Endometrial microvascular endothelial cells (primary cell): ENCODE results near the gene TCEAL4. TPM values are rescaled to one million over a fixed set of nuclear protein-coding genes. Genes with fewer than 3 reads are reported as not detected.

Experiments used
- in situ Hi-C: cut with HindIII; loops from 2 replicates; pipeline ENCODE4 v1.10.0; 2017; ENCODE audit warnings: low sequenced_read_pairs, low pct_unique_long_range_greater_than_20kb; ENCODE audit errors: inconsistent ontology term
- total RNA-seq: library from RNA; depleted of rRNA; stranded (reverse); fragments of >200 nt; gene quantifications from one replicate; pipeline ENCODE4 v1.2.3, GENCODE V29; 2015; ENCODE audit errors: inconsistent ontology term

The TCEAL4 gene
- 25.8 TPM for total RNA-seq

DNA sequence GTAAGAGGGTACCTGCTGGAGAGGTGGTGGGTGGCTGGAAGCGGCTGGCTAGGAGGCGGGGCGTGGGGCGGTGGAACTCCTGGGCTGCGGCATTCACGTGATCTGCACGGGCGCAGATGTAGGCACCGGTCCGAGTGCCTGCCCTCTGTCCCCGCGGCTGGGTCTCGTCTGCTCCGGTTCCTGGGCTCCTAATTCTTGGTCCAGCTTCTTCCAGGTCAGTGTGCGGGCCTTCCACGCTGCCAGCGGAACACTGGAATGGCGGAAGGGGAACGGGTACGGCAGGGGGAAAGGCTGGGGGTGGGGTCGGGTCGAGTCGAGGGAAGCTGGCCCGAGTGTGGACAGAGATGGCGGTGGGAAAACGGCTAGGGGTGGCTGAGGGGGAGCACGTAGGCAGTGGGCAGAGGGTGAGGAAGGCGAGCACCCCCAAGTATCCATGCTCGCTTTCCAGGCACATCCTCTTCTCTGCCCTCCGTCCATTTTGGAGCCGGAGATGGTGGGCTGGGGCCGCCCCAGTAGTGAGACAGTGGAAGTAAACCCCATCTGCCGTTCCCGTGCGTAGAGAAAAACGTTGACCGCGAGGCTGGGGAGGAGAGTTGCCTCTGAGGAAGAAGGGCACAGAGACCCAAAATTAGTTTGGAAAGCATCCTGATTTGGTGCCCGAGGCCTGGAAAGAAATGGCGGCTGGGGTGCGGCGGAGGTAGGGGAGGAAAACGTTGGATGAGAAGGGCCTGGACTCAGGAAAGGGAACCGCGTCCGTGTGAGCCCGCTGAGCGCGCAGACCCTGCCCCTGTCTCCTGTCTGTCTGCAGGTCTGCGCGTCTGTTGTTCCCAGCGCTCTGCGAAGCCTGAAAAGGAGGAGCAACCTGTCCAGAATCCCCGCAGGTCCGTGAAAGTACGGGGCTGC, at the start of gene TCEAL4:
TCEAL4 (plus strand) TSS at position 105 of the 903 bp plus-strand sequence. CDS start 1,161 bp downstream, outside the sequence.
- in situ Hi-C loops: no loop called here

DNA sequence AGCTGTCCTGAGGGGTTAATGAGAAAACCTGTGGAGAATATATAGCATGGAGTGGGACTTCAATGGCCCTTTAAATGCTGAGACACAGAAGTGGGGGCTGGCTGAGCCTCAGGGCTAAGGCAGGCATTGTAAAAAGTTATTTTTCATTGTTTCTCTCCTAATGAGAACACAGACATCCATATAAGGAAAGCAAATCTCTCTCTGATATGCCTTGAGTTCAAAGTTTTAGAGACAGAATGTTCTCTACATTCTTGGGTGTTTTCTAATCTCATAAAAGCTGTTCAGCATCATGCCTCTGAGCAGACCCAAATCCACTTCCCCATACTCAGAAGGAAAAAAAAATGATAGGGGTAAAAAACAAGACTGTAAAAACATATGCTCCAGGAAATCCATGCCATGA, 49.2 kb upstream of the TCEAL4 start:
- in situ Hi-C loops: no loop called here

DNA sequence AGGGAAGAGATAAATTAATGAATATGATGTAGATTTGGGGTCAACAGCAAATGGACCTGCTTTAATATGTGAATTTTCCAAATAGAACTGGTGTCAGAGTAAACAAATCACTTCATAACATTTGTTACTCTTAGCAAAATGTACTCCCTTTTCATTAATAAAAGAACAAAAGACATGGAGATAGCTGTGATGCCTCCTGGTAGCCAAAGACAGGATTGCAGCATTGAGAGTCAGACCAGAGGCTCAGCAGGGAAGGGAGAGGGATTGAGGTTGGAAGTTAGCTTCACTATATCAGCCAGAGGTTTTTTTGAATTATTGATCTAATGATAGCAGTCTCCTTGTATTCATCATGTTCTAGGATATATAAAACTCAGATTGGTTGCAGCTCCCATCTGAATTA, 48.6 kb upstream of the TCEAL4 start:
- in situ Hi-C loops: no loop called here

GRCh38 chrX:103537871-103538387, 47.4 kb upstream of the TCEAL4 start:
- in situ Hi-C loops: no loop called here

DNA sequence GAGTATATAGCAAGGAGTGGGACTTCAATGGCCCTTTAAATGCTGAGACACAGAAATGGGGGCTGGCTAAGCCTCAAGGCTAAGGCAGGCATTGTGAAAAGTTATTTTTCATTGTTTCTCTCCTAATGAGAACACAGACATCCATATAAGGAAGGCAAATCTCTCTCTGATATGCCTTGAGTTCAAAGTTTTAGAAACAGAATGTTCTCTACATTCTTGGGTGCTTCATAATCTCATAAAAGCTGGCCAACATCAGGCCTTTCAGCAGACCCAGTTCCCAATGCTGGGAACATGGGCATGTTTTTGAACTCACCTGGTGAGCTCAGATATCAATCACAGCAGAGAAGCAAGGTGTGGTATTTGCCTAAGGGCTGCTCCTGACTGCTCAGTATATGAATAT, 46.6 kb upstream of the TCEAL4 start:
- in situ Hi-C loops: no loop called here

DNA sequence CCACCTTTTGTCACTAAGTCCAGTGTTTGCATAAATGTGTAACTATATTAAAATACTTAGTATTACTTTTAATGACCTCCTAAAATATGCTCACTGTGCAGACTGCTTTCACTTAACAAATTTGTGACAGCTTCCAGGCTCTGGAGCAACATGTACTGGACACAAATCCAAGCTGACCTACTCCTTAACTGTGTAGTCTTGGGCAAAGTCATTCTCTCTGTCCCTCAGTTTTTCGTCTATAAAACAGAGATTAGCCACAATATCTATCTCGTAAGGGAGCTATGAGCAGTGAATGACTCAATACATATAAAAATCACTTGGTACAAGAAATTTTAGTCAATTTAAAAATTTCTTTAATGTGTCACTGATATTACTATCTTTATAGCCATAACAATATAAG, 45.6 kb upstream of the TCEAL4 start:
- in situ Hi-C loops: no loop called here

DNA sequence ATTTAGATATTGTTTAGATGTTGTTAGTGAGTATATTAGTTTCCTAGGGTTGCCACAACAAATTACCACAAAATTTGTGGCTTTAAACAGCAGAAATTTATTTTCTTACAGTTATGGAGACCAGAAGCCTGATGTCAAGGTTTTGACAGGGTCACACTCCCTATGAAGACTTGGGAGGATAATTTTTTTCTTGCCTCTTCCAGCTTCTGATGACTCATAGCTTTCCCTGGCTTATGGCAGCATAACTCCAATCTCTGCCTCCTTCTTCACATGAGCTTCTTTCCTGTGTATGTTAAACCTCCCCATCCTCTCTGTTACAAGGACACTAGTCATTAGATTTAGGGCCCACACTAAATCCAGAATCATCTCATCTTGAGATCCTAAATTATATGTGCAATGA, 45.2 kb upstream of the TCEAL4 start:
- in situ Hi-C loops: no loop called here

DNA sequence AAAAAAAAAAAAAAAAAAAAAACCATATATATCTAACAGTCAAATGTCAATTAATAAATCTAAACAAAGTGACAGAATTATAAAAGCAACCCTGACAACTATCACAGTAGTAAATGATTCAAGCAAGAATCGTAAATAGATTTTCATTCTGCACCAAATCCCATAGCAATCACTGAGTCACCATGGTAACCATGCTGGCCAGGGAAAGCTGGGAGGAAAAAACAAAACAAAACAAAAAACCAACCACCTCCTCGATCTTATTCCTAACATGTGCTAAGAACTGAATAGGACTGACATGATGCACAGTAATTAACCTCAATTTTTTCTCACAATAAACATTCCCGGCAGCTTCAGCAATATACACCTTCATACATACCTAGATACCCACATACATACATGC, 35.4 kb upstream of the TCEAL4 start:
- in situ Hi-C loops: no loop called here

DNA sequence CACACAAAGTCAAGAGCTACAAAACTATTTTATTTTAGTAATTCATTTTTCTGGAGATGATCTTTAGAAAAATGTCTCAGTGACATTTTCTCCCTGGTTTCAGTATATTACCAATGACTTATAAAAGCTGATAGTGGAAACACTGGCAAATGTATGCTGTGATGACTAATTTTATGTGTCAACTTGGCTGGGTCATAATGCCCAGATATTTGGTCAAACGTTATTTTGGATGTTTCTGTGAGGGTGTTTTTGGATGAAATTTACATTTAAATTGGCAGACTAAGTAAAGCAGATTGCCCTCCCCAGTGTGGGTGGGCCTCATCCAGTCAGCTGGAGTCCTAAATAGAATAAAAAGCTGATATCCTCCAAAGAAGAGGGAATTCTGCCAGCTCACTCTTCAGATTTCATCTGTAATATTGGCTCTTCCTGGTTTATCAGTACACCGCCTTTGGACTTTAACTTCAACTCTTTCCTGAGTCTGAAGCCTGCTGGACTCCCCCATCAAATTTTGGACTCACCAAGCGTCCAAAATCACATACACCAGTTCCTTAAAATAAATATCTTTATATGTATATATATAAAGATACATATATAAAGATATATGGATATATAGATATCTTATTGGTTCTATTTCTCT, 34.8 kb upstream of the TCEAL4 start:
- in situ Hi-C loops: no loop called here

DNA sequence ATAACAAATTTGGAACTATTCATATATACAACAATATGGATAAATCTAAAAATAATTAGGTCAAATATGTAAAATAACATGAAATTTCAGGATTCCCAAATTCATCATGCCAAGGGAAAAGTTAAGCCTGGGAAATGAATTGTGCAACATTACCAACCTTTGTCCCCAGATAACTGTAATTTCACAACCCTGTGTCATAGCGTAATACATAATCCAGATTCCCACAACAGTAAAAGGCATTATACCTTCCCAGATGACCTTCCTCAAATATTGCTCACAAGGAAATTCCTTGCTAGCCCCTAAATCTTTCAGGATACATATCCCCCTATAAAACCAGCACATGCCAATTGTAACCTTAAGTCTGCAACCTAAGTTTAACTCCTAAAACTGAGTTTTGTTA, 33.1 kb upstream of the TCEAL4 start:
- in situ Hi-C loops: no loop called here

DNA sequence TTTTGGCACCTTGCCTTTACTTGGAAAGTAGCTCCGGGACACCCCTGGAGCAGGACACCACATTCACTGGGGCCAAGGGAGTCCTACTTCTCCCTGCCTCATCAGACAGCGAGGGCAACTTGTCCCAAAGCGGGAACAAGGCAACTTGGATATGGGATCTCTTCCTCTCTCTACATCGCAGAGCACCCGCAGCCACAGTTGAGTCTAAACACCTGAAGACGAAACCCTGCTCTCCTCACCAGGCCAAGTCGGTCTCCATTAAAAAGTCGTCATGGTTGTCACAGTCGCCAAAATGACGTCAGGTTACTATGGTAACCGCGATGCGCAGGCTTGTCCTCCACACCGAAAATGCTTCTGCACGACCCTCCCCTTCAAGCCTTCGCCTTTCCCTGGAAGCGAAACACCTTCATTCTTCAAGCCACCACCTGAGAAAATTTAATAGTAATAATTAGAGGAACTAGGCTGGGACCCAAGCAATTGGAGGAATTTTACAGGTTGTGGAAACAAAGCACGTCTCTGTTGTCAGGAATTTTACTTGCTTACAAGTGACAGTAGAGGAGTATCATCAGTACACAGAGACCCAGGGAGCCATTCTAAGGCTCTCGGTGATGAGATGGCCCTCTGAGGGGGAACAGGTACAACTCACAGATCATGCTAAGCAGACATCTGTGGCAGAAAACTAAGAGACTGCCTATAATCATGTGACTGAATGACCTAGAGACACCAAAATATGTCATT, 30.5 kb upstream of the TCEAL4 start:
- in situ Hi-C loops: no loop called here

DNA sequence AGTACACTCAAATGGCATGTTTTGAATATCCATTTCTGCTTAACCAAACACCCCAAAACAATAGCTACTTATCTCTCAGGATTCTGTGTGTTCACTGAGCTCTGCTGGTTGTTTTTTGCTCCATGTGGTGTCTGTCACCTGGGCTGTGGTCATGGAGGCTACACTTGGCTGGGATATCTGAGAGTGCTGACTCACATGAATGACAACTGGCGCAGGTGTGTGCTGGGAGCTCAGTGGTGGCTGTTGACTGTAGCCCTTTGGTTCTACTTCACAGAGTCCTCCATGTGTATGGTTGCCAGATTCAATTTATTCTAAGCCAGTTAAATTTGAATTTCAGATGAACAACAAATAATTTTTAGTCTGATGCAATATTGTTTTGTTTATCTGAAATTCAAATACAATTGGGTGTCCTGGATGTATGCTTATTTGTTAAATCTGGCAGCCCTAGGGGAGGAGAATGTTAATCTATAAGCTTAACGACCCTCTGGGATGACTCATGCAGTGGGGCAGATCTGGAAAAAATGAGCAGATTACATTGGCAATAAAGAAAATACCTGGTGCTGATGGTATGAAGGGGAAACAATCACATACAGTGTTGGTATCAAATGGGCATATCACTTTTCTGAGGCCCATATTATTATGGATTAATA, 28.2 kb upstream of the TCEAL4 start:
- in situ Hi-C loops: no loop called here

DNA sequence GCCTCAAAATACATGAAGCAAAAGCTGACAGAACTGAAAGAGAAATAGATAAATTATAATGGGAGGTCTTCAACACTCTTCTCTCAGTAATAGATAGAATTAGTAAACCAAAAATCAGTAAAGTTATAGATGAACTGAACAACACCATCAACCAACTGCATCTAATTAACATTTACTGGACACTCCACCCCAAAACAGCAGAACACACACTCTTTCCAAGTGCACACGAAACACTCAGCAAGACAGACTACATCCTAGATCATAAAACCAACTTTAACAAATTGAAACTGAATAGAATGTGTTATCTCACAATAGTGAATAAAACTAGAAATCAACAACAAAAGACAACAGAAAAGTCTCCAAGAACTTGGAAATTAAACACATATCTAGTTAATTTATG, 25.1 kb upstream of the TCEAL4 start:
- in situ Hi-C loops: no loop called here

DNA sequence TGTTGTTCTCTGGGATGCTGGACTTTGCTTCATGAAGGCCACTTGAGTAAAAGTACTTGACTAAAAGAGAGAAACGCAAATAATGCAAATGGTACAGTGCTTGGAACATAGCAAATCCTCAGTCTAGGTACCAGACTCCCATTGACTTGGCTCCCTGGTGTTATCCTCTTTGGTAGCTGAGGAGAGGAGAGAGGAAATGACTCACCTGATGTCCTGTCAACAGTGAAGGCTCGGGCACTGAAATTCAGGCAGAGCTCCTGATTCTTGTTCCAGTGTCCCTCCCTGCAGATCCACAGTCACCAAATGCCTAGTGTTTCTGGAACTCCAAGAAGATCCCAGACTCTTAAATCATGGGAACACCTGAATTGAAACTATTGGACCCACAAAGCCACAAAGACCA, 22.5 kb upstream of the TCEAL4 start:
- in situ Hi-C loops: no loop called here

DNA sequence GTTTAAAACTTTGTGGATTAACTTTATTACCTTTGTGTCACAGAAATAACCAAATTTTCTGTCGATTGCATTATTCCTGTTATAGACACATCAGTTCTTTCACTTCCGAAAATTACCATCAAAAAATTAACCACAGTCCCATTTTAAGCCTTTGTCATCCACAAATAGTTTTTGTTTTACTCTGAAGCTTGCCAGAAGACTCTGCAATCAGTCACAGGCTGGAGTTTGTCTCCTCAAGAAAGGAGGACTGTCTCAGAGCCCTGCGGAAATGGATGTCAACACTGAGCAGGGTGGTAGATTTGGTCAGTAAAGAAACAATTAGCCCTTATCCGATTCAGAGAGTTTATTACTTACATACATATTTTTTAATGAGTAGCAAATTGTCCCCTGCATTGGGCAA, 20.1 kb upstream of the TCEAL4 start:
- in situ Hi-C loops: no loop called here

DNA sequence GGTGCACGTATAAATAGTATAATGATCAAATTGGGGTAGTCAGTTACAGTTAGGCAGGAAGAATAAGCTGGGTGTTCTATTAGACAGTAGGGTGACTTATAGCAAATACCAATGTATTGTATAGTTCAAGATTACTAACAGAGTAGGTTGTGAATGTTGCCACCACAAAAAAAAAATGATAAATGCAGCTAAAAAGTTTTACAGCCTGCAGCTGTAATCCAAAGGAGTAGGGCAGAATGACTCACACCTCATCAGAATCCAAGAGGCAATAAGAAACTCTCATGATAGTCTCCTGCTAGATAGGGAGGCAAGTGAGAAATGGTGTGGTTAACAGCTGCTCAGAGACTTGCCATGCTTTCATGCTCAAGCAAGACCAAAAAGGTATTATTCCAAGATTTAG, 19.6 kb upstream of the TCEAL4 start:
- in situ Hi-C loops: no loop called here

- in situ Hi-C loops: no loop called here
Observed at GRCh38 chrX:103571121-103571520, 14.2 kb upstream of the TCEAL4 start.

DNA sequence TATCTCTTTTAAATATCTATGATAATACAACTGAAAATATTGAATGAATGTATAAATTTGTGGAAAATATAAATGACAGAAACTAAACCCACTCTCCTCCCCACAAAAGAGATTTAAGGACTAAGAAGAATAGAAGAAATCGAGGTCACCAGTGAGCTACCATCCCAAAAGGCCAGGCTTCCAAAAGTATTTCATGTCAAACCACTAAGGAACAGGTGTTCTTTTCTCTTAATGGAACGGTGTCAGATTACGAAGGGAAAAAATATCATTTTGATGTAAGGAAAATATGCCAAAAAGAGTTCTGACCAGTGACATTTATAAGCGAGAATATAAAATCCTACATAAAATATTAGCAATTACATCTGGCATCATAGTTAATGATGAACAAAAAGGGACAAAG, 13.6 kb upstream of the TCEAL4 start:
- in situ Hi-C loops: no loop called here

DNA sequence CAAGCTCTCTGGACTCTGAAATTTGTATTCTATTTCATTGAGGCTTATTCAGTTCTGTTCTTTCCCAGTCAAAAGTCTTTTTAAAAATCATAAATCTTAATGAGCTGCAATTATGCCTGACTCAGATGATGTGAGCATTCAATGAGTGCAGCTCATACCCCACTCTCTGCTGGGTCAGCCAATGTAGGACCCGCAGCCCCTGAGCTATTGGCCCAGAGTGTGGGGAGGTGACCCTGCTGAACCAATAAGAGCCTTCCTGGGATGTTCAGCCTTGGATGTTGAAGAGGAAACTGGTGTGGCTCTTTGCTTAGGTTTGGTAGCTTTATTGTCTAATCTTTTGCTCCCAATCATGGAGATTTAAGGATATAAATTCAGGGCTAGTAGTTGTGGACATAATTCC, 12.1 kb upstream of the TCEAL4 start:
- in situ Hi-C loops: no loop called here
